K562 (cell line): ENCODE results near the gene VEGFA. TPM values are rescaled to one million over a fixed set of nuclear protein-coding genes. Genes with fewer than 3 reads are reported as not detected.
A peak's percentile ranks its signal among the peaks of the same experiment; 100 is the strongest.

ENCODE experiments used
- CBX1 ChIP-seq: sonication (generic); IDR thresholded peaks from 2 replicates; pipeline ENCODE4 v1.6.1; 2016; ENCODE audit warnings: antibody characterized with exemption, low read depth, mild to moderate bottlenecking
- CBX2 ChIP-seq: fragments of 200-600 bp; sonication (generic); IDR thresholded peaks from one replicate; pipeline ENCODE4 v1.6.1; 2012; ENCODE audit warnings: mild to moderate bottlenecking, low read length, inconsistent platforms; ENCODE audit not compliant: insufficient read depth, poor library complexity, severe bottlenecking
- CBX8 ChIP-seq: fragments of 200-600 bp; sonication (generic); IDR thresholded peaks from 2 replicates; pipeline ENCODE4 v1.6.1; 2012; ENCODE audit warnings: borderline replicate concordance, mixed run types, low read depth, mild to moderate bottlenecking, moderate library complexity, mixed read lengths, low read length, control low read depth, inconsistent platforms; ENCODE audit not compliant: poor library complexity, severe bottlenecking; ENCODE audit errors: extremely low read depth
- CHAMP1 ChIP-seq: fragments of 450-650 bp; IDR thresholded peaks from 2 replicates; pipeline ENCODE4 v1.6.1; 2016; ENCODE audit warnings: mild to moderate bottlenecking
- HDGF ChIP-seq: fragments of 450-650 bp; IDR thresholded peaks from 2 replicates; pipeline ENCODE4 v1.6.1; 2016
- MTA3 ChIP-seq: fragments of 450-650 bp; formaldehyde crosslinking; IDR thresholded peaks from 2 replicates; pipeline ENCODE4 v1.6.1; 2017; ENCODE audit warnings: mild to moderate bottlenecking, borderline replicate concordance
- NFIX ChIP-seq: fragments of 250-450 bp; sonication (Bioruptor Pico); IDR thresholded peaks from 2 replicates; pipeline ENCODE4 v1.4.0; 2020; ENCODE audit warnings: low read depth, mild to moderate bottlenecking, moderate library complexity
- NR0B1 ChIP-seq: fragments of 450-650 bp; IDR thresholded peaks from one replicate; pipeline ENCODE4 v1.6.1; 2018; ENCODE audit warnings: mild to moderate bottlenecking, moderate library complexity; ENCODE audit not compliant: partially characterized antibody
- PBX2 ChIP-seq, 2 experiments: IDR thresholded peaks in 1 of 2; conservative IDR thresholded peaks in 1 of 2; 2 replicates each; pipeline ENCODE4 v1.6.1; 2016; ENCODE audit warnings: low read depth in 2 of 2, mild to moderate bottlenecking in 1 of 2, missing compliant biosample characterization in 1 of 2, missing genetic modification characterization in 1 of 2, moderate library complexity in 1 of 2
- PHF8 ChIP-seq: fragments of 200-600 bp; sonication (generic); IDR thresholded peaks from 2 replicates; pipeline ENCODE4 v1.6.1; 2012; ENCODE audit warnings: mixed run types, mild to moderate bottlenecking, inconsistent platforms, low read length, moderate library complexity, borderline replicate concordance
- RCOR1 ChIP-seq, 2 experiments: IDR thresholded peaks; 2 replicates each; pipeline ENCODE4 v1.6.1; 2012; ENCODE audit warnings: low read depth in 2 of 2, low read length in 2 of 2, borderline replicate concordance in 1 of 2, improper control_type of control experiment in 1 of 2
- SIN3A ChIP-seq, 2 experiments: fragments of 150-350 bp in 1 of 2; IDR thresholded peaks; 2 replicates each; pipeline ENCODE4 v1.6.1; 2011 to 2016; ENCODE audit warnings: borderline replicate concordance in 2 of 2, low read depth in 2 of 2, low read length in 2 of 2, mild to moderate bottlenecking in 2 of 2, moderate library complexity in 2 of 2; ENCODE audit not compliant: control insufficient read depth in 1 of 2
- SMAD4 ChIP-seq: fragments of 250-450 bp; sonication (Bioruptor Pico); conservative IDR thresholded peaks from 2 replicates; pipeline ENCODE4 v1.8.0; 2021; ENCODE audit warnings: inconsistent platforms, mild to moderate bottlenecking, moderate library complexity
- ZFP91 ChIP-seq: sonication (generic); formaldehyde crosslinking; IDR thresholded peaks from 2 replicates; pipeline ENCODE4 v1.8.0; 2022; ENCODE audit warnings: mild to moderate bottlenecking, missing genetic modification reagents
- ZNF212 ChIP-seq: fragments of 450-650 bp; formaldehyde crosslinking; IDR thresholded peaks from 2 replicates; pipeline ENCODE4 v1.4.0; 2020; ENCODE audit warnings: mild to moderate bottlenecking
- ZNF551 ChIP-seq: fragments of 250-450 bp; sonication (Bioruptor Pico); IDR thresholded peaks from 2 replicates; pipeline ENCODE4 v1.5.0; 2021; ENCODE audit warnings: mild to moderate bottlenecking, moderate library complexity
- ZNF696 ChIP-seq: fragments of 250-450 bp; sonication (Bioruptor Pico); conservative IDR thresholded peaks from 2 replicates; pipeline ENCODE4 v1.4.0; 2020; ENCODE audit warnings: mild to moderate bottlenecking, moderate library complexity
- ZNF707 ChIP-seq: fragments of 250-450 bp; sonication (Bioruptor Pico); conservative IDR thresholded peaks from 2 replicates; pipeline ENCODE4 v1.8.0; 2022; ENCODE audit warnings: inconsistent platforms, mild to moderate bottlenecking, moderate library complexity
- polyA plus RNA-seq, 8 experiments: library from polyadenylated mRNA; depleted of rRNA in 4 of 8; stranded (reverse) in 5 of 8; unstranded in 3 of 8; fragments of >200 nt; fragmentation: Nextera tagmentation in 2 of 8; fragmentation: Illumina TruSeq in 1 of 8; extraction: Ambion mirVana in 2 of 8; extraction: Trizol in 1 of 8; gene quantifications; 2 replicates each; pipeline versions ENCODE4 v1.2.1 to v1.2.3, GENCODE V29; 2011 to 2014; ENCODE audit warnings: inconsistent platforms in 1 of 8, missing spikeins in 1 of 8
- total RNA-seq, 7 experiments: library from RNA; depleted of rRNA in 6 of 7; stranded (reverse); fragments of >200 nt in 6 of 7; fragmentation: Illumina TruSeq in 2 of 7; extraction: Trizol in 2 of 7; gene quantifications; 2 replicates each; pipeline versions ENCODE4 v1.2.1 to v1.2.3, GENCODE V29; 2011 to 2021; ENCODE audit warnings: low replicate concordance in 1 of 7

VEGFA gene
- total and polyA plus RNA-seq, 9 of the 15 experiments (the other 6 are each of a cell fraction or from before 2014, with no cell fraction given): 14.0 to 271 (median 124) TPM

GRCh38 chr6:43771210-43771857 is 1.3 kb downstream of the VEGFA start (continued):
- TF ChIP-seq PBX2 (CRISPR knock-in tag; IDR thresholded peaks at IDR 0.05; ENCODE audit: low read depth) (no peak), PBX2 (tag; conservative IDR thresholded peaks at IDR 0.05; ENCODE audit: low read depth) (no peak), SIN3A (IDR thresholded peaks at IDR 0.05; ENCODE audit: borderline replicate concordance in 2 of 2, control insufficient read depth in 1 of 2, low read depth in 2 of 2, low read length in 2 of 2) (peak; percentile 10 to 74; a peak in 1 of 4 replicates), HDGF (no peak), ZNF212 (CRISPR knock-in tag) (no peak), MTA3 (peak; percentile 81), CBX1 (no peak), NR0B1 (no peak), RCOR1 (IDR thresholded peaks at IDR 0.05; ENCODE audit: borderline replicate concordance in 1 of 2, low read depth in 2 of 2, low read length in 2 of 2) (no peak), CBX2 (no peak), ZNF696 (CRISPR knock-in tag) (no peak), NFIX (CRISPR knock-in tag) (no peak), ZNF551 (CRISPR knock-in tag) (no peak), CBX8 (no peak), ZNF707 (CRISPR knock-in tag) (0 out of 2 replicates have a peak, but pooled peaks have one; percentile 25), CHAMP1 (no peak), ZFP91 (no peak), SMAD4 (CRISPR knock-in tag) (no peak), PHF8 (peak; percentile 37; the same call in 1 of the 2 replicates)
